Fibroblast of lung (primary cell): Measurements from ENCODE around the gene FMNL2. TPM values are rescaled to one million over a fixed set of nuclear protein-coding genes. Genes with fewer than 3 reads are reported as not detected.

ENCODE experiments used
- DNase-seq, 2 donors: peaks; one replicate each; pipeline versions ENCODE4 v3.0.0 to v3.0.0-alpha.2; 2010; ENCODE audit warnings: low read depth in 2 of 2
- H2AFZ ChIP-seq: 2 replicates; pipeline ENCODE4 v1.5.1; 2012; ENCODE audit warnings: low read length, control low read depth, inconsistent platforms
- H3K27ac ChIP-seq: 2 replicates; pipeline ENCODE4 v1.5.1; 2011; ENCODE audit warnings: low read length, control low read depth; ENCODE audit not compliant: insufficient read depth
- H3K27me3 ChIP-seq: 2 replicates; pipeline ENCODE4 v1.5.1; 2011; ENCODE audit warnings: mild to moderate bottlenecking, low read length; ENCODE audit not compliant: control insufficient read depth, insufficient read depth
- H3K36me3 ChIP-seq: 2 replicates; pipeline ENCODE4 v1.5.1; 2011; ENCODE audit warnings: low read length; ENCODE audit not compliant: control insufficient read depth, insufficient read depth
- H3K4me1 ChIP-seq: 2 replicates; pipeline ENCODE4 v1.5.1; 2011; ENCODE audit warnings: low read length; ENCODE audit not compliant: control insufficient read depth, insufficient read depth; ENCODE audit errors: extremely low read depth
- H3K4me2 ChIP-seq: 2 replicates; pipeline ENCODE4 v1.5.1; 2011; ENCODE audit warnings: low read length, control low read depth; ENCODE audit not compliant: insufficient read depth; ENCODE audit errors: extremely low read depth
- H3K4me3 ChIP-seq, 4 experiments: fragments of 200-600 bp in 1 of 4; sonication (generic) in 1 of 4; replicated peaks in 1 of 4; 2 replicates each; pipeline ENCODE4 v1.5.1; 2011 to 2016; ENCODE audit warnings: low read length in 4 of 4, low read depth in 3 of 4, mild to moderate bottlenecking in 3 of 4, control low read depth in 2 of 4, inconsistent platforms in 1 of 4, mixed read lengths in 1 of 4; ENCODE audit not compliant: insufficient read depth in 1 of 4; ENCODE audit errors: control extremely low read depth in 1 of 4
- H3K79me2 ChIP-seq: 2 replicates; pipeline ENCODE4 v1.5.1; 2012; ENCODE audit warnings: mild to moderate bottlenecking, low read length, inconsistent platforms; ENCODE audit not compliant: control insufficient read depth, insufficient read depth
- H3K9ac ChIP-seq: 2 replicates; pipeline ENCODE4 v1.5.1; 2011; ENCODE audit warnings: mild to moderate bottlenecking, low read length, control low read depth; ENCODE audit not compliant: insufficient read depth
- H3K9me3 ChIP-seq: 2 replicates; pipeline ENCODE4 v1.5.1; 2012; ENCODE audit warnings: low read depth, low read length; ENCODE audit not compliant: control insufficient read depth, insufficient read depth
- H4K20me1 ChIP-seq: 2 replicates; pipeline ENCODE4 v1.5.1; 2011; ENCODE audit warnings: low read length; ENCODE audit not compliant: control insufficient read depth, insufficient read depth; ENCODE audit errors: extremely low read depth
- CTCF ChIP-seq, 2 donors: IDR thresholded peaks in 1 of 2; conservative IDR thresholded peaks in 1 of 2; 1 replicate in 1 of 2; 2 replicates in 1 of 2; pipeline ENCODE4 v1.5.1; 2011 to 2012; ENCODE audit warnings: low read length in 2 of 2, control low read depth in 1 of 2, inconsistent platforms in 1 of 2, low read depth in 1 of 2, mild to moderate bottlenecking in 1 of 2
- EZH2 ChIP-seq: IDR thresholded peaks from 2 replicates; pipeline ENCODE4 v1.5.1; 2012; ENCODE audit warnings: low read length, control low read depth, mild to moderate bottlenecking; ENCODE audit errors: missing control alignments
- polyA plus RNA-seq, 2 donors: library from polyadenylated mRNA; depleted of rRNA in 1 of 2; stranded (reverse) in 1 of 2; unstranded in 1 of 2; fragments of >200 nt; gene quantifications; 2 replicates each; pipeline ENCODE4 v1.2.1, GENCODE V29; 2011 to 2012; ENCODE audit warnings: missing spikeins in 1 of 2
- total RNA-seq: library from RNA; depleted of rRNA; stranded (reverse); fragments of >200 nt; gene quantifications from 2 replicates; pipeline ENCODE4 v1.2.1, GENCODE V29; 2014

Gene FMNL2
- total and polyA plus RNA-seq, 2 donors (not counting 1 experiment from before 2014, with no cell fraction given), result 12.0 to 30.2 TPM

- no peak overlapping the region for H3K9ac ChIP-seq
- H3K9me3 ChIP-seq, result no peaks in the 10 kb centered on the region
- H4K20me1 ChIP-seq, result no peaks in the 10 kb centered on the region
- no peak overlapping the region for H2AFZ ChIP-seq
- no peaks in the 10 kb centered on the region for H3K79me2 ChIP-seq
- H3K4me3 ChIP-seq, result no peak overlapping the region
- no peak for DNase-seq
- H3K27me3 ChIP-seq, result no peaks in the 10 kb centered on the region
- H3K36me3 ChIP-seq, result no peaks in the 10 kb centered on the region
- no peak overlapping the region for H3K4me2 ChIP-seq
- H3K4me1 ChIP-seq, result no peaks in the 10 kb centered on the region
- TF ChIP-seq CTCF (conservative IDR thresholded peaks at IDR 0.05 in 1 of 2, IDR thresholded peaks at IDR 0.05 in 1 of 2; ENCODE audit: low read depth in 1 of 2, low read length in 2 of 2) (no peak), EZH2 (no peak)
- no peak overlapping the region for H3K27ac ChIP-seq
Observed at GRCh38 chr2:152326710-152327109, 8.3 kb upstream of the FMNL2 start.

- H3K27ac ChIP-seq, result no peak overlapping the region
- H2AFZ ChIP-seq, result no peak overlapping the region
- H3K4me2 ChIP-seq, result no peak overlapping the region
- H3K79me2 ChIP-seq, result no peaks in the 10 kb centered on the region
- TF ChIP-seq CTCF (conservative IDR thresholded peaks at IDR 0.05 in 1 of 2, IDR thresholded peaks at IDR 0.05 in 1 of 2; ENCODE audit: low read depth in 1 of 2, low read length in 2 of 2), result no peak
- no peak for TF ChIP-seq EZH2
- no peak for DNase-seq
- no peak overlapping the region for H3K9ac ChIP-seq
- no peak overlapping the region for H3K4me3 ChIP-seq
- H3K27me3 ChIP-seq, result no peaks in the 10 kb centered on the region
- H3K9me3 ChIP-seq, result no peaks in the 10 kb centered on the region
- H4K20me1 ChIP-seq, result no peaks in the 10 kb centered on the region
- H3K4me1 ChIP-seq, result no peaks in the 10 kb centered on the region
- no peaks in the 10 kb centered on the region for H3K36me3 ChIP-seq
Observed at GRCh38 chr2:152328013-152328412, 7.0 kb upstream of the FMNL2 start.

- Histone ChIP-seq H2AFZ (no peak overlapping the region), H3K4me1 (no peaks in the 10 kb centered on the region)
- TF ChIP-seq EZH2, result no peak
- no peak for TF ChIP-seq CTCF (conservative IDR thresholded peaks at IDR 0.05 in 1 of 2, IDR thresholded peaks at IDR 0.05 in 1 of 2; ENCODE audit: low read depth in 1 of 2, low read length in 2 of 2)
Observed at GRCh38 chr2:152330235-152330866, 4.6 kb upstream of the FMNL2 start.

More at GRCh38 chr2:152330235-152330866, 4.6 kb upstream of the FMNL2 start:
- H3K9me3 ChIP-seq, result no peaks in the 10 kb centered on the region
- H3K27me3 ChIP-seq, result no peaks in the 10 kb centered on the region
- H3K4me2 ChIP-seq, result no peak overlapping the region
- H3K79me2 ChIP-seq, result no peaks in the 10 kb centered on the region
- no peak overlapping the region for H3K27ac ChIP-seq
- H3K9ac ChIP-seq, result no peak overlapping the region
- DNase-seq, result no peak
- H4K20me1 ChIP-seq, result no peaks in the 10 kb centered on the region
- no peaks in the 10 kb centered on the region for H3K36me3 ChIP-seq
- H3K4me3 ChIP-seq, result no peak overlapping the region
